Caco-2 (cell line): ENCODE results near the gene WDR48. TPM values are rescaled to one million over a fixed set of nuclear protein-coding genes. Genes with fewer than 3 reads are reported as not detected.

Source experiments
- BruUV-seq: library from RNA; stranded (reverse); fragments of 400-500 nt; replicated peaks from 2 replicates; lab custom pipeline; 2021; lab: Mats Ljungman, UMichigan
- CTCF ChIA-PET: fragments of 300-600 bp; sonication (Branson Sonifier 250); formaldehyde crosslinking; loops from one replicate; lab custom pipeline; 2022; ENCODE audit warnings: antibody characterized with exemption; lab: Charles Lee
- POLR2A ChIA-PET: fragments of 300-600 bp; sonication (Branson Sonifier 250); formaldehyde crosslinking; loops from one replicate; lab custom pipeline; 2022; ENCODE audit warnings: antibody characterized with exemption; lab: Charles Lee
- DNase-seq, 2 experiments: peaks; one replicate each; pipeline versions ENCODE4 v3.0.0 to v3.0.0-alpha.2; 2020 to 2022
- H3K27me3 ChIP-seq: replicated peaks from 2 replicates; pipeline ENCODE4 v1.6.0; 2011; ENCODE audit warnings: low read length; ENCODE audit not compliant: control insufficient read depth, insufficient read depth
- H3K36me3 ChIP-seq: 2 replicates; pipeline ENCODE4 v1.5.1; 2011; ENCODE audit warnings: low read length; ENCODE audit not compliant: control insufficient read depth, insufficient read depth
- H3K4me1 ChIP-seq: fragments of 250-450 bp; sonication (Bioruptor Pico); 2 replicates; pipeline ENCODE4 v1.5.1; 2020; ENCODE audit warnings: mild to moderate bottlenecking
- H3K4me3 ChIP-seq: 2 replicates; pipeline ENCODE4 v1.5.1; 2011; ENCODE audit warnings: low read depth, mild to moderate bottlenecking, control low read depth, low read length
- H3K9me3 ChIP-seq: fragments of 250-450 bp; sonication (Bioruptor Pico); 2 replicates; pipeline ENCODE4 v1.5.1; 2020; ENCODE audit warnings: mild to moderate bottlenecking, moderate library complexity
- H3K27ac Mint-ChIP-seq: one replicate; pipeline ENCODE4 v1.8.0; 2022; ENCODE audit warnings: mixed read lengths; ENCODE audit not compliant: unreplicated experiment
- H3K27me3 Mint-ChIP-seq: one replicate; pipeline ENCODE4 v1.8.0; 2022; ENCODE audit warnings: mixed read lengths; ENCODE audit not compliant: insufficient read depth, unreplicated experiment
- H3K36me3 Mint-ChIP-seq: one replicate; pipeline ENCODE4 v1.8.0; 2022; ENCODE audit warnings: mild to moderate bottlenecking, mixed read lengths; ENCODE audit not compliant: insufficient read depth, unreplicated experiment
- H3K4me1 Mint-ChIP-seq: one replicate; pipeline ENCODE4 v1.8.0; 2022; ENCODE audit warnings: low read depth, mixed read lengths; ENCODE audit not compliant: unreplicated experiment
- H3K4me3 Mint-ChIP-seq: one replicate; pipeline ENCODE4 v1.8.0; 2022; ENCODE audit warnings: mild to moderate bottlenecking, moderate library complexity, mixed read lengths; ENCODE audit not compliant: unreplicated experiment
- H3K9me3 Mint-ChIP-seq: one replicate; pipeline ENCODE4 v1.8.0; 2022; ENCODE audit warnings: mixed read lengths; ENCODE audit not compliant: unreplicated experiment
- CTCF ChIP-seq, 2 experiments: fragments of 200-600 bp in 1 of 2; IDR thresholded peaks; 1 replicate in 1 of 2; 2 replicates in 1 of 2; pipeline versions ENCODE4 v1.5.1 to v1.8.0; 2011 to 2022; ENCODE audit warnings: antibody characterized with exemption in 1 of 2, control low read depth in 1 of 2, inconsistent platforms in 1 of 2, low read depth in 1 of 2, low read length in 1 of 2, mild to moderate bottlenecking in 1 of 2, moderate library complexity in 1 of 2; ENCODE audit not compliant: insufficient read depth in 1 of 2, severe bottlenecking in 1 of 2, unreplicated experiment in 1 of 2
- intact Hi-C: fragments of 100-400 bp; cut with micrococcal nuclease; formaldehyde crosslinking; loops from one replicate; pipeline ENCODE4 v1.10.0; 2022; ENCODE audit not compliant: unreplicated experiment
- total RNA-seq: library from RNA; stranded (reverse); gene quantifications from 2 replicates; pipeline ENCODE4 v1.2.3, GENCODE V29; 2022

Gene WDR48
- total RNA-seq, 1 experiment from 2014 or later = 27.6 TPM

GRCh38 chr3:39133822-39134221 lies 82.0 kb downstream of the WDR48 start:
- POLR2A ChIA-PET = no interaction called here
- H3K4me1 Mint-ChIP-seq = no peaks in the 10 kb centered on the region

GRCh38 chr3:39134305-39134704 lies 82.5 kb downstream of the WDR48 start:
- intact Hi-C loops = no loop called here

More at GRCh38 chr3:39133822-39134221, 82.0 kb downstream of the WDR48 start:
- Mint-ChIP-seq H3K27ac (no peak overlapping the region), H3K27me3 (no peaks in the 10 kb centered on the region), H3K9me3 (no peaks in the 10 kb centered on the region), H3K36me3 (peaks cover 6% of the 10 kb centered on the region), H3K4me3 (no peak overlapping the region)
- TF ChIP-seq CTCF (IDR thresholded peaks at IDR 0.05; ENCODE audit: insufficient read depth in 1 of 2, low read depth in 1 of 2, low read length in 1 of 2, severe bottlenecking in 1 of 2, unreplicated experiment in 1 of 2) = no peak
- H3K27me3 ChIP-seq = no peaks in the 10 kb centered on the region
- H3K4me3 ChIP-seq = no peak overlapping the region
- no peaks in the 10 kb centered on the region for H3K36me3 ChIP-seq
- BruUV-seq = no TSS peak
- H3K9me3 ChIP-seq = no peaks in the 10 kb centered on the region
- CTCF ChIA-PET = no interaction called here
- no peaks in the 10 kb centered on the region for H3K4me1 ChIP-seq
- intact Hi-C loops = no loop called here
- DNase-seq = no peak

GRCh38 chr3:39135170-39135805 lies 83.5 kb downstream of the WDR48 start:
- H3K27ac Mint-ChIP-seq = no peak overlapping the region
- no peaks in the 10 kb centered on the region for H3K9me3 Mint-ChIP-seq
- peaks cover under 1% of the 10 kb centered on the region for H3K4me1 Mint-ChIP-seq
- H3K4me1 ChIP-seq = no peaks in the 10 kb centered on the region
- no peaks in the 10 kb centered on the region for H3K36me3 ChIP-seq
- H3K27me3 ChIP-seq = no peaks in the 10 kb centered on the region
- no peak overlapping the region for H3K4me3 Mint-ChIP-seq
- intact Hi-C loops = no loop called here
- CTCF ChIA-PET = no interaction called here
- H3K9me3 ChIP-seq = no peaks in the 10 kb centered on the region
- POLR2A ChIA-PET = no interaction called here
- H3K36me3 Mint-ChIP-seq = peaks cover 6% of the 10 kb centered on the region
- DNase-seq = no peak
- BruUV-seq = no TSS peak
- no peak for TF ChIP-seq CTCF (IDR thresholded peaks at IDR 0.05; ENCODE audit: insufficient read depth in 1 of 2, low read depth in 1 of 2, low read length in 1 of 2, severe bottlenecking in 1 of 2, unreplicated experiment in 1 of 2)
- H3K4me3 ChIP-seq = no peak overlapping the region
- H3K27me3 Mint-ChIP-seq = no peaks in the 10 kb centered on the region

More at GRCh38 chr3:39134305-39134704, 82.5 kb downstream of the WDR48 start:
- no peak for TF ChIP-seq CTCF (IDR thresholded peaks at IDR 0.05; ENCODE audit: insufficient read depth in 1 of 2, low read depth in 1 of 2, low read length in 1 of 2, severe bottlenecking in 1 of 2, unreplicated experiment in 1 of 2)
- Mint-ChIP-seq H3K27me3 (no peaks in the 10 kb centered on the region), H3K36me3 (peaks cover 6% of the 10 kb centered on the region), H3K27ac (no peak overlapping the region), H3K4me3 (no peak overlapping the region), H3K9me3 (no peaks in the 10 kb centered on the region), H3K4me1 (no peaks in the 10 kb centered on the region)
- H3K27me3 ChIP-seq = no peaks in the 10 kb centered on the region
- no peak overlapping the region for H3K4me3 ChIP-seq
- CTCF ChIA-PET = no interaction called here
- BruUV-seq = no TSS peak
- H3K9me3 ChIP-seq = no peaks in the 10 kb centered on the region
- no peaks in the 10 kb centered on the region for H3K4me1 ChIP-seq
- H3K36me3 ChIP-seq = no peaks in the 10 kb centered on the region
- POLR2A ChIA-PET = no interaction called here
- no peak for DNase-seq
